Immature natural killer cell (primary cell): ENCODE data around the gene TRERF1. TPM values are rescaled to one million over a fixed set of nuclear protein-coding genes. Genes with fewer than 3 reads are reported as not detected.

ENCODE experiments used
- DNase-seq, 3 donors: peaks; one replicate each; pipeline ENCODE4 v3.0.0; 2022; ENCODE audit warnings: mixed read lengths in 1 of 3
- H3K27ac Mint-ChIP-seq, 6 donors: one replicate each; pipeline ENCODE4 v1.8.0; 2020; ENCODE audit warnings: mixed read lengths in 6 of 6, mild to moderate bottlenecking in 5 of 6, inconsistent platforms in 4 of 6, moderate library complexity in 3 of 6
- H3K27me3 Mint-ChIP-seq, 3 donors: one replicate each; pipeline ENCODE4 v1.8.0; 2020 to 2021; ENCODE audit warnings: low read depth in 3 of 3, mild to moderate bottlenecking in 3 of 3, mixed read lengths in 3 of 3, moderate library complexity in 3 of 3, inconsistent platforms in 1 of 3
- H3K36me3 Mint-ChIP-seq, 3 donors: one replicate each; pipeline ENCODE4 v1.8.0; 2020; ENCODE audit warnings: mixed read lengths in 3 of 3, inconsistent platforms in 2 of 3, mild to moderate bottlenecking in 2 of 3
- H3K4me1 Mint-ChIP-seq, 2 donors: one replicate each; pipeline ENCODE4 v1.8.0; 2020; ENCODE audit warnings: inconsistent platforms in 2 of 2, mild to moderate bottlenecking in 2 of 2, mixed read lengths in 2 of 2, moderate library complexity in 1 of 2
- H3K4me3 Mint-ChIP-seq, 5 donors: one replicate each; pipeline ENCODE4 v1.8.0; 2020; ENCODE audit warnings: mild to moderate bottlenecking in 5 of 5, mixed read lengths in 5 of 5, inconsistent platforms in 3 of 5, moderate library complexity in 3 of 5
- H3K9me3 Mint-ChIP-seq, 6 donors: one replicate each; pipeline ENCODE4 v1.8.0; 2020; ENCODE audit warnings: mild to moderate bottlenecking in 6 of 6, mixed read lengths in 6 of 6, inconsistent platforms in 4 of 6, moderate library complexity in 3 of 6
- polyA plus RNA-seq, 3 donors: library from polyadenylated mRNA; unstranded; fragments of 300-500 nt; fragmentation: Illumina TruSeq; gene quantifications; one replicate each; pipeline ENCODE4 v1.2.3, GENCODE V29; 2021

TRERF1 gene
- polyA plus RNA-seq, 3 donors from 2014 or later = 1.5 to 8.8 (median 2.1) TPM

- Mint-ChIP-seq H3K27ac (peak overlapping the region; percentile 60 to 87 (median 84)), H3K36me3 (peaks cover 1 to 13% (median 10%) of the 10 kb centered on the region in 3 donors)
- no peak for DNase-seq
Observed at GRCh38 chr6:42427871-42428270, 23.9 kb downstream of the TRERF1 start.

GRCh38 chr6:42426191-42426590, 25.5 kb downstream of the TRERF1 start:
- DNase-seq = no peak
- peaks cover 44 to 70% of the 10 kb centered on the region in 2 donors for H3K4me1 Mint-ChIP-seq
- H3K4me3 Mint-ChIP-seq = no peak overlapping the region
- H3K27ac Mint-ChIP-seq = peak overlapping the region in 1 of 6 donors; percentile 19
- H3K27me3 Mint-ChIP-seq = peaks cover 0 to 1% (median 0%) of the 10 kb centered on the region in 3 donors
- no peaks in the 10 kb centered on the region for H3K9me3 Mint-ChIP-seq
- peaks cover 0 to 10% (median 6%) of the 10 kb centered on the region in 3 donors for H3K36me3 Mint-ChIP-seq

More at GRCh38 chr6:42427871-42428270, 23.9 kb downstream of the TRERF1 start:
- peak overlapping the region; percentile 62 to 82 (median 74) for H3K4me3 Mint-ChIP-seq
- peaks cover 48 to 74% of the 10 kb centered on the region in 2 donors for H3K4me1 Mint-ChIP-seq
- peaks cover 0 to 1% (median 0%) of the 10 kb centered on the region in 3 donors for H3K27me3 Mint-ChIP-seq
- no peaks in the 10 kb centered on the region for H3K9me3 Mint-ChIP-seq

- peaks cover 44 to 66% of the 10 kb centered on the region in 2 donors for H3K4me1 Mint-ChIP-seq
- peak overlapping the region in 3 of 6 donors; percentile 16 to 32 (median 23) for H3K27ac Mint-ChIP-seq
- H3K36me3 Mint-ChIP-seq = peaks cover 0 to 8% (median 4%) of the 10 kb centered on the region in 3 donors
- no peak overlapping the region for H3K4me3 Mint-ChIP-seq
- DNase-seq = no peak
- no peaks in the 10 kb centered on the region for H3K27me3 Mint-ChIP-seq
- no peaks in the 10 kb centered on the region for H3K9me3 Mint-ChIP-seq
Observed at GRCh38 chr6:42424906-42425474, 26.7 kb downstream of the TRERF1 start.

DNA sequence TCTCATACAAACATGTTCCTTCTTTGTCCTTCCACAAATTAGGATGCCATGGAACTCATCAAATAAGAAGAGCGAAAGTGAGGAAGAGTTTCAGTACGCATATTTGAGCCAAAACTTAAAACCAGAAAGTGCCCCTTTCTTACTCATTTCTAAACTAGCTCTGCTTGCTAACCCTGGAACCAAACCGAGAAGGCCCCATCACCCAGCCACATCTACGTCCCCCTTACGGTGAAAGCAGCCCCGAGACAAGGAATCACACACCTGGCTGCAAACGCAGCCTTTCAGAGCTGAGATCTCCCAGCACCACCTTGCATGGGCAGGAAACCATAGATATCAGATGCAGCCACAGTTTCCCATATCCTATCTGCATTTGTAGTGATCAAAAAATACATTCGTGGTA, 28.5 kb downstream of the TRERF1 start:
- Mint-ChIP-seq H3K9me3 (no peaks in the 10 kb centered on the region), H3K4me1 (peaks cover 38 to 56% of the 10 kb centered on the region in 2 donors), H3K27ac (peak overlapping the region in 3 of 6 donors; percentile 6 to 45 (median 26)), H3K36me3 (no peaks in the 10 kb centered on the region), H3K27me3 (peaks cover 0 to 4% (median 0%) of the 10 kb centered on the region in 3 donors), H3K4me3 (no peak overlapping the region)
- no peak for DNase-seq

GRCh38 chr6:42420741-42421140, 31.0 kb downstream of the TRERF1 start:
- Mint-ChIP-seq H3K4me3 (no peak overlapping the region), H3K36me3 (no peaks in the 10 kb centered on the region), H3K27ac (peak overlapping the region in 1 of 6 donors; percentile 40), H3K4me1 (peaks cover 48 to 67% of the 10 kb centered on the region in 2 donors), H3K9me3 (no peaks in the 10 kb centered on the region), H3K27me3 (peaks cover 4 to 5% (median 4%) of the 10 kb centered on the region in 3 donors)
- no peak for DNase-seq

DNA sequence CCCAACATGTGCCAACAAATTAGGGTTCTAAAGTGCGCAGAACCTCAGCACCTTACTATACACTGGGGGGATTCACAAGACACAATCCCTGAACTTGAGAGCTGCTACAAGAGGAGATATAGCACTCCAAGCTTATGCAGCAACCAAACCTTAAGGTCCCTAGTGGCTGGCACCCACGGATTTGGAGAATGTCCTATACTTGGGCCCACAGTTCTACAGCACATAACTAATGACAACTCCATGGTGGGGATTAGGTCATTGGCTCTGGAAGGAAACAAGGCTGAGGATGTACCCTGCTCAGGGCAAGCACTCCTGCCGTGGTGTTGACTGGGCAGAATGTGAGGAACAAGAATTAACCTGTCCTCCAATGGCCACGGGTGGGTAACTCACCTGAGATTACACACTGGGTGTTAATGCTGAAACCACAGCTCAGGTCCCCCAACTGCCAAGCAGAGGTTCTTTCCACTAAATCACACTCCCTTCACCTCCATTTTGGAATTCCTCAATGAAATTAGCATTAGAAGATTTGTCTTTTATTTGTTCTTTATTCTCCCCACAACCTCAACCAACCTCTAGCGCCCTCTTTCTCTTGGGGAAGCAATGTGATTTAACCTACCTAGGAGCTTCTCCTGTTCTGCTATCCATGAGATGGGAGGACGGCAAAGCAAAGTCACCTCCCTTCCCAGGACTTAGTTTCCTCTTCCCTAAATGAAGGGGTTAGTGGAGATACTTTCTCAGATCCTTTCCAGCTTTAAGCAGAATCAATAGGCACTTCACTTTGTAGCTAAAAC, 32.0 kb downstream of the TRERF1 start:
- Mint-ChIP-seq H3K4me3 (no peak overlapping the region), H3K9me3 (no peaks in the 10 kb centered on the region), H3K4me1 (peaks cover 44 to 70% of the 10 kb centered on the region in 2 donors), H3K36me3 (no peaks in the 10 kb centered on the region), H3K27ac (peak overlapping the region in 1 of 6 donors; percentile 8), H3K27me3 (peaks cover 4 to 5% (median 4%) of the 10 kb centered on the region in 3 donors)
- no peak for DNase-seq

DNA sequence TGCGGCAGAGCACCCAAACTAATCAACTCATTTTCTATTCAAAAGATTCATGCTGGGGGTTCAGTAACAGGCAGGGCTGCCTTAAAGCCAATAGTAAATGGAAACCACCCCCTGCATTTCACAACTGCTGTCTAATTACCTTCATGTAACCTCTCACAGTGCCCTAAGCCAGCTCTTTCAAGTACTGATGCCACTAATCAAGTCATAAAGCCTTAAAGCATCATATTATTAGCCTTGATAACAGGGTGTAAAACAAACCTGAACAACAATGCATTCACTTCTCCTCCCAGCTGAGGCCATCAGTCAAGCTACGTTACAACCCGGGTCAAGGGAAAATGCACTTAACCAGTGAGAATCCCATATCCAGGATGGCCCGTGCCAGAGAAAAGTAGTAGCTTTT, 33.0 kb downstream of the TRERF1 start:
- Mint-ChIP-seq H3K36me3 (no peaks in the 10 kb centered on the region), H3K4me1 (peaks cover 45 to 72% of the 10 kb centered on the region in 2 donors)

GRCh38 chr6:42417641-42418112, 34.0 kb downstream of the TRERF1 start:
- peak overlapping the region; percentile 45 to 92 (median 75) for H3K27ac Mint-ChIP-seq
- no peaks in the 10 kb centered on the region for H3K9me3 Mint-ChIP-seq
- H3K4me1 Mint-ChIP-seq = peaks cover 39 to 72% of the 10 kb centered on the region in 2 donors
- no peaks in the 10 kb centered on the region for H3K36me3 Mint-ChIP-seq
- peak overlapping the region; percentile 63 to 87 (median 77) for H3K4me3 Mint-ChIP-seq
- H3K27me3 Mint-ChIP-seq = peaks cover 4 to 5% (median 4%) of the 10 kb centered on the region in 3 donors
- peak; percentile 77 to 84 (median 80) for DNase-seq

More for the DNA sequence above, 33.0 kb downstream of the TRERF1 start:
- no peaks in the 10 kb centered on the region for H3K9me3 Mint-ChIP-seq
- H3K27me3 Mint-ChIP-seq = peaks cover 4 to 5% (median 4%) of the 10 kb centered on the region in 3 donors
- peak overlapping the region in 3 of 6 donors; percentile 35 to 57 (median 54) for H3K27ac Mint-ChIP-seq
- peak overlapping the region in 2 of 5 donors; percentile 27 to 58 for H3K4me3 Mint-ChIP-seq
- DNase-seq = no peak

GRCh38 chr6:42411406-42411805, 40.3 kb downstream of the TRERF1 start:
- H3K27me3 Mint-ChIP-seq = no peaks in the 10 kb centered on the region
- H3K4me1 Mint-ChIP-seq = peaks cover 28 to 77% of the 10 kb centered on the region in 2 donors
- H3K27ac Mint-ChIP-seq = no peak overlapping the region
- H3K36me3 Mint-ChIP-seq = no peaks in the 10 kb centered on the region
- H3K4me3 Mint-ChIP-seq = no peak overlapping the region
- DNase-seq = no peak
- H3K9me3 Mint-ChIP-seq = no peaks in the 10 kb centered on the region

GRCh38 chr6:42410861-42411260, 40.9 kb downstream of the TRERF1 start:
- Mint-ChIP-seq H3K4me1 (peaks cover 30 to 77% of the 10 kb centered on the region in 2 donors), H3K27ac (peak overlapping the region in 1 of 6 donors; percentile 3)

DNA sequence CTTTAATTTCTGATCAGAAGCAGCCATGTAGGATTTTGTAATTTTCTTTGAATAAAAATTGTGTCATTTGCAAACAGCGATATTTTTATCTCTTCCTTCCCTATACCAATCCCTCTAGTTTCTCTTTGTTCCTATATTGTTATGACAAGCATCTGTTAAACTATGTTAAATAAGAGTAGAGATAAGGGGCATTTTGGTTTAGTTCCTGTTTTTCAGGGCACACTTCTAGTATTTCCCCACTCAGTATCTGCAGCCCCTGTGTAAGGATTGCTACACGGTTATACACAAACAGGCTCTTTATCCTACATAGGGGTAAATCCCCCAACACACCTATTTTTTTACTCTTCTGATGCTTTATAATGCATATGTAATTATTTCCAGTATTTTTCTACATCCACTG, 42.1 kb downstream of the TRERF1 start:
- peaks cover 0 to under 1% (median 0%) of the 10 kb centered on the region in 3 donors for H3K27me3 Mint-ChIP-seq
- no peak for DNase-seq
- H3K4me3 Mint-ChIP-seq = no peak overlapping the region
- H3K4me1 Mint-ChIP-seq = peaks cover 39 to 74% of the 10 kb centered on the region in 2 donors
- no peaks in the 10 kb centered on the region for H3K36me3 Mint-ChIP-seq
- peak overlapping the region in 1 of 6 donors; percentile 4 for H3K27ac Mint-ChIP-seq
- no peaks in the 10 kb centered on the region for H3K9me3 Mint-ChIP-seq

More at GRCh38 chr6:42410861-42411260, 40.9 kb downstream of the TRERF1 start:
- Mint-ChIP-seq H3K36me3 (no peaks in the 10 kb centered on the region), H3K9me3 (no peaks in the 10 kb centered on the region), H3K4me3 (no peak overlapping the region), H3K27me3 (no peaks in the 10 kb centered on the region)
- DNase-seq = no peak

GRCh38 chr6:42407379-42407778, 44.3 kb downstream of the TRERF1 start:
- Mint-ChIP-seq H3K4me3 (no peak overlapping the region), H3K27me3 (peaks cover 0 to 1% (median 0%) of the 10 kb centered on the region in 3 donors), H3K4me1 (peaks cover 56 to 77% of the 10 kb centered on the region in 2 donors), H3K9me3 (no peaks in the 10 kb centered on the region), H3K27ac (peak overlapping the region in 5 of 6 donors; percentile 12 to 73 (median 50)), H3K36me3 (peaks cover 0 to 5% (median 0%) of the 10 kb centered on the region in 3 donors)
- no peak for DNase-seq

- peaks cover 0 to 5% (median 0%) of the 10 kb centered on the region in 3 donors for H3K36me3 Mint-ChIP-seq
- no peak overlapping the region for H3K4me3 Mint-ChIP-seq
- peaks cover 62 to 85% of the 10 kb centered on the region in 2 donors for H3K4me1 Mint-ChIP-seq
- H3K27ac Mint-ChIP-seq = peak overlapping the region in 5 of 6 donors; percentile 15 to 63 (median 50)
- H3K9me3 Mint-ChIP-seq = no peaks in the 10 kb centered on the region
- H3K27me3 Mint-ChIP-seq = peaks cover 0 to 1% (median 0%) of the 10 kb centered on the region in 3 donors
- no peak for DNase-seq
Observed at GRCh38 chr6:42406306-42407280, 45.1 kb downstream of the TRERF1 start.
